Tibial artery (tissue), 4 donors: ENCODE results near the gene B3GALT6.

Experiments
- DNase-seq, 2 donors: peaks; one replicate each; pipeline ENCODE4 v3.0.0-alpha.2; 2019
- H3K27ac ChIP-seq, 2 donors: fragments of 200-600 bp; sonication (generic) in 1 of 2; 1 replicate in 1 of 2; 2 replicates in 1 of 2; pipeline ENCODE4 v1.5.1; 2018 to 2019; ENCODE audit warnings: mild to moderate bottlenecking in 1 of 2
- H3K27me3 ChIP-seq, 2 donors: fragments of 200-600 bp; sonication (generic) in 1 of 2; one replicate each; pipeline versions ENCODE4 v1.5.1 to v1.6.0; 2016 to 2019
- H3K36me3 ChIP-seq, 3 donors: fragments of 200-600 bp; sonication (generic) in 2 of 3; one replicate each; pipeline ENCODE4 v1.5.1; 2016 to 2019; ENCODE audit warnings: mild to moderate bottlenecking in 2 of 3
- H3K4me1 ChIP-seq, 4 donors: fragments of 200-600 bp; sonication (generic) in 2 of 4; 1 replicate in 3 of 4; 2 replicates in 1 of 4; pipeline ENCODE4 v1.5.1; 2016 to 2019
- H3K4me3 ChIP-seq, 2 donors: fragments of 200-600 bp; sonication (generic) in 1 of 2; 1 replicate in 1 of 2; 2 replicates in 1 of 2; pipeline ENCODE4 v1.5.1; 2018 to 2019; ENCODE audit warnings: mild to moderate bottlenecking in 2 of 2
- H3K9me3 ChIP-seq, 3 donors: fragments of 200-600 bp; sonication (generic) in 1 of 3; one replicate each; pipeline ENCODE4 v1.5.1; 2016 to 2019
- intact Hi-C: fragments of 100-400 bp; cut with DNase I; formaldehyde crosslinking; loops from one replicate; pipeline ENCODE4 v1.15.0; 2023; ENCODE audit warnings: low total_unique reads
- TF ChIP-seq, protein P1 (sequence below), 2 experiments: fragments of 200-600 bp in 1 of 2; fragments of 450-650 bp in 1 of 2; IDR thresholded peaks; one replicate each; pipeline ENCODE4 v1.5.1; 2017 to 2019; ENCODE audit warnings: antibody characterized with exemption in 2 of 2, mild to moderate bottlenecking in 1 of 2, moderate library complexity in 1 of 2

The B3GALT6 gene

GRCh38 chr1:1272341-1273208 lies 40.5 kb downstream of the B3GALT6 start:
- Histone ChIP-seq H3K4me3 (peak overlapping the region; percentile 80 to 86), H3K36me3 (peaks cover under 1 to 14% (median 10%) of the 10 kb centered on the region in 3 donors), H3K9me3 (no peaks in the 10 kb centered on the region), H3K27me3 (no peaks in the 10 kb centered on the region), H3K4me1 (peaks cover 4 to 54% (median 41%) of the 10 kb centered on the region in 4 donors), H3K27ac (peak overlapping the region; percentile 76 to 78)
- intact Hi-C loops: no loop called here
- TF ChIP-seq, protein P1, sequence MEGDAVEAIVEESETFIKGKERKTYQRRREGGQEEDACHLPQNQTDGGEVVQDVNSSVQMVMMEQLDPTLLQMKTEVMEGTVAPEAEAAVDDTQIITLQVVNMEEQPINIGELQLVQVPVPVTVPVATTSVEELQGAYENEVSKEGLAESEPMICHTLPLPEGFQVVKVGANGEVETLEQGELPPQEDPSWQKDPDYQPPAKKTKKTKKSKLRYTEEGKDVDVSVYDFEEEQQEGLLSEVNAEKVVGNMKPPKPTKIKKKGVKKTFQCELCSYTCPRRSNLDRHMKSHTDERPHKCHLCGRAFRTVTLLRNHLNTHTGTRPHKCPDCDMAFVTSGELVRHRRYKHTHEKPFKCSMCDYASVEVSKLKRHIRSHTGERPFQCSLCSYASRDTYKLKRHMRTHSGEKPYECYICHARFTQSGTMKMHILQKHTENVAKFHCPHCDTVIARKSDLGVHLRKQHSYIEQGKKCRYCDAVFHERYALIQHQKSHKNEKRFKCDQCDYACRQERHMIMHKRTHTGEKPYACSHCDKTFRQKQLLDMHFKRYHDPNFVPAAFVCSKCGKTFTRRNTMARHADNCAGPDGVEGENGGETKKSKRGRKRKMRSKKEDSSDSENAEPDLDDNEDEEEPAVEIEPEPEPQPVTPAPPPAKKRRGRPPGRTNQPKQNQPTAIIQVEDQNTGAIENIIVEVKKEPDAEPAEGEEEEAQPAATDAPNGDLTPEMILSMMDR (IDR thresholded peaks at IDR 0.05): no peak
- DNase-seq: no peak

DNA sequence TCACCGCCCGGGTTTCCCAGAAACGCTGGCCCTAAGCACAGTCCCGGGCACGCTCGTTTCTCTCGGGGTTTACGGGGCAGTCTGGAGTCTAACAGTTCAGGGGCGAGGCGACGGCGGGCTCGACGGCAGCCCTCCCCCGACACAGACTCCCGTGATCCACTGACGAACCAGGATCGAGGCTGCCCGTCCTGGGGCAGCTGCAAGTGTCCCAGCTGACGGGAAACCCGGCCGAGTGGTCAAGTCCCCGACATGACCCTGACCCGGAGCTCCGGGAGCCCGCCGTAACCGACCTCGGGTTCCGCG lies 41.1 kb downstream of the B3GALT6 start:
- Histone ChIP-seq H3K4me1 (peaks cover 4 to 53% (median 41%) of the 10 kb centered on the region in 4 donors), H3K27me3 (no peaks in the 10 kb centered on the region), H3K9me3 (no peaks in the 10 kb centered on the region), H3K27ac (peak overlapping the region; percentile 76 to 78), H3K36me3 (peaks cover 0 to 8% (median 5%) of the 10 kb centered on the region in 3 donors), H3K4me3 (peak overlapping the region; percentile 80 to 86)
- TF ChIP-seq, protein P1 (IDR thresholded peaks at IDR 0.05): no peak
- no peak for DNase-seq
- intact Hi-C loops: no loop called here

DNA sequence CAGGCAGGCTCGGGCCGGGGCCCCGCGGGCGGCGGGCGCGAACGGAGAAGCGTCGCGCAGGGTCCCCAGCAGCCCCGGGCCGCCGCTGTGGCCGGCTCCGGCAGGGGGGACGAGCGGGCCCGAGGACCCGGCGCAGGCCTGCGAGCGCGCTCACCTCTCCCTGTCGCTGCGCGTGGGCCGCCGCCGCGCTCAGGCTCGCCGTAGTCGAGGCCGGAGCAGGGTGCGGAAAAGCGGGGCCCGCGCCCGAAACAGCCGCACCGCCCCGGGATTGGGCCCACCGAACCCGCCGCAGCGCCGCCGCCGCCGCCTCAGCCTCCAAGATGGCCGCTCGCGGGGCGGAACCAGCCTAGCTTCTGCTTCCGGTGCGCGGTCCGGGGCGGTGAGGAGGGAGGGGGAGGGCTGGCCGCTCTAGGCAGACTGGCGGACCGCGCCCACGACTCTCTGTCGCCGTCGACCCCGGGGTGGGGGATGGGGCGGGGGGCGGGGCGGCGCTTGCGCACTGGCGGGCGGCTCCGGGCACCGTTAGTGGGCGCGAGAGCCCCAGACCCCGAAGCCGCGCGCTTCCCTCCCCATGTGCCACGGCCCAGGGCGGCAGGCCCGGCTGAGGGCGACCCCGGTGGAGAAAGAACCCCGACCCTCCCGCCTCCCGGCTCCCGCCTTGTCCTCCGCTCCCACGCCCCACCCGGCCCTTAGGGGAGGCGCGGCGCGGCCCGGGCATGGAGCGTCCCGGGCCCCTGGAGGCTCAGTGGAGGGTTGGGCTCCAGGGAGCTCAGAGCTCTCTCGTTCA lies 41.7 kb downstream of the B3GALT6 start, which contains the start of gene UBE2J2:
Gene UBE2J2 (minus strand): TSS at position 343 of the 787 bp plus-strand sequence. CDS start 5,862 bp downstream, outside the sequence.
- Histone ChIP-seq H3K36me3 (peaks cover 0 to 2% (median under 1%) of the 10 kb centered on the region in 3 donors), H3K27ac (peak within 1 kb of the TSS; percentile 76 to 78), H3K27me3 (no peaks in the 10 kb centered on the region), H3K4me3 (peak within 1 kb of the TSS; percentile 80 to 86), H3K4me1 (peaks cover 4 to 50% (median 41%) of the 10 kb centered on the region in 4 donors), H3K9me3 (no peaks in the 10 kb centered on the region)
- peak; percentile 93 to 97 for DNase-seq
- TF ChIP-seq, protein P1 (IDR thresholded peaks at IDR 0.05): no peak
- intact Hi-C loops: no loop called here

DNA sequence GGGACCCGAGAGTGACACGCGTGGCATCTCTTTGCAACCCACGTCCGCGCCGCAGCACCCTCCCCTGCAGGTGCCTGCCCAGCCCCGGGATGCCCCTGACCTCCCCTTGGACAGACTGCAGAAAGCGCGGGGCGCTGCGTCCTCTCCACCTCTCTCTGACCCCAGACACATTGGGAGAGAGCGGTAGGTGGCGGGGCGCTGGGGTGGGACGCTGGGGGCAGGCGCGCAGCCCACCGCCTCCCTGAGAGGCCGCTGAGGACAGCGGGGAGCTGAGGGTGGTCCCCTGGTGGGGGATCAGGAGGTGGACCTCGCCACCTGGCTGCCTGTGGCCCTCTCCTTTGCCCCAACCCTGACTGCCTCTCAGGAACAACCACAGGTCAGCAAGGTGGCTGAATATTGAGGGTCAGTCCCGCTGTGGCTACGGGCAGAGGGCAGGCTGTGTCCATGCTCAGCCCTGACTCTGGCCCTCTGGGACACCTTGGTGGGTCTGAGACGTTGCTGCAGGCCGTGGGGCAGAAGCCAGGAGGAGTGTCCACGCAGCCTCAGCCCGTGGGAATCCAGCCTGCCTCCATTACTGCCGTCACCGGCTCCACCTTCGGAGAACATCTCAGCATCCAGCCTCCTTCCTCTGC lies 42.4 kb downstream of the B3GALT6 start:
- peaks cover 4 to 49% (median 41%) of the 10 kb centered on the region in 4 donors for H3K4me1 ChIP-seq
- intact Hi-C loops: no loop called here
- H3K9me3 ChIP-seq: no peaks in the 10 kb centered on the region
- TF ChIP-seq, protein P1 (IDR thresholded peaks at IDR 0.05): no peak
- peak overlapping the region; percentile 76 to 78 for H3K27ac ChIP-seq
- DNase-seq: no peak
- no peaks in the 10 kb centered on the region for H3K27me3 ChIP-seq
- peak overlapping the region; percentile 80 to 86 for H3K4me3 ChIP-seq
- H3K36me3 ChIP-seq: no peaks in the 10 kb centered on the region

DNA sequence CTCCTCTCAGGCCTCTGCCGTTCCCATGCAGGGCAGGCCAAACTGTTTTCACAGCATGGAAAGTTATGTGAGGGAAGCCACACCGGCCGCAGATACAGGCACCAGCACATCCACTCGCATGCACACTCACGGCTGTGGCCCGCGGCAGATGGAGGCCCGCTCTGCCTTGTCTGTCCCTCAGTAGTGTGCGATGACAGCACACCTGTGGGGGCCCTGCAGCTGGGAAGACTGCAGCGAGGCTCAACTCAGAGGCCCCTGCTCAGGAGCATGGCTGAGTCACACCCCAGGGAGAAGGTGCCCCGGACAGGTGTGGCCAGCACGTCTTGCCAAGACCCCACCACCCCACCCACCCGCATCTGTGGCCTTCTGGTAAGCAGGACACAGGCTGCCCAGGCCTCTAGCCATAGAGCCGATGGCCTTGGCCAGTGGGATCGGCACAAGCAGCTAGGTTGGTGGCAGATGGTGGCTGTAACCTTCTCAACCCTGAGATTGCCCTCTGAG lies 42.9 kb downstream of the B3GALT6 start:
- H3K36me3 ChIP-seq: no peaks in the 10 kb centered on the region
- H3K27ac ChIP-seq: peak overlapping the region in 1 of 2 donors; percentile 76
- no peak for DNase-seq
- no peaks in the 10 kb centered on the region for H3K27me3 ChIP-seq
- TF ChIP-seq, protein P1 (IDR thresholded peaks at IDR 0.05): no peak
- intact Hi-C loops: no loop called here
- peak overlapping the region; percentile 80 to 86 for H3K4me3 ChIP-seq
- no peaks in the 10 kb centered on the region for H3K9me3 ChIP-seq
- H3K4me1 ChIP-seq: peaks cover 4 to 45% (median 36%) of the 10 kb centered on the region in 4 donors
